SK-N-MC (cell line): ENCODE measurements around the gene TNFRSF21.

ENCODE experiments used
- DNase-seq: peaks from one replicate; pipeline ENCODE4 v3.0.0-alpha.2; 2011; ENCODE audit warnings: low read depth, low spot score
- H3K27ac ChIP-seq: fragments of 200-600 bp; sonication (generic); 2 replicates; pipeline ENCODE4 v1.5.1; 2016; ENCODE audit warnings: mixed run types
- H3K36me3 ChIP-seq: fragments of 200-600 bp; sonication (generic); 2 replicates; pipeline ENCODE4 v1.6.1; 2017; ENCODE audit warnings: antibody characterized with exemption, low read length, mixed read lengths; ENCODE audit not compliant: insufficient read depth
- H3K4me3 ChIP-seq: fragments of 200-600 bp; sonication (generic); 2 replicates; pipeline ENCODE4 v1.5.1; 2016
- H3K9ac ChIP-seq: fragments of 200-600 bp; sonication (generic); 2 replicates; pipeline ENCODE4 v1.8.0; 2017; ENCODE audit warnings: mixed run types, mixed read lengths; ENCODE audit not compliant: insufficient read length
- H3K9me3 ChIP-seq: fragments of 200-600 bp; sonication (generic); 2 replicates; pipeline ENCODE4 v1.6.1; 2017; ENCODE audit warnings: low read depth, mild to moderate bottlenecking, antibody characterized with exemption, low read length, moderate library complexity, mixed read lengths
- EZH2 ChIP-seq: fragments of 200-600 bp; sonication (generic); IDR thresholded peaks from one replicate; pipeline ENCODE4 v1.6.1; 2017; ENCODE audit warnings: antibody characterized with exemption
- FOXP2 ChIP-seq: optimal IDR thresholded peaks from 2 replicates; pipeline ENCODE3; 2011; ENCODE audit warnings: mild to moderate bottlenecking, moderate library complexity; ENCODE audit not compliant: insufficient read depth; ENCODE audit errors: extremely low read length, control extremely low read depth
- POLR2AphosphoS5 ChIP-seq: IDR thresholded peaks from 2 replicates; pipeline ENCODE4 v1.6.1; 2012; ENCODE audit warnings: mild to moderate bottlenecking, low read depth, low read length, borderline replicate concordance

Gene TNFRSF21

DNA sequence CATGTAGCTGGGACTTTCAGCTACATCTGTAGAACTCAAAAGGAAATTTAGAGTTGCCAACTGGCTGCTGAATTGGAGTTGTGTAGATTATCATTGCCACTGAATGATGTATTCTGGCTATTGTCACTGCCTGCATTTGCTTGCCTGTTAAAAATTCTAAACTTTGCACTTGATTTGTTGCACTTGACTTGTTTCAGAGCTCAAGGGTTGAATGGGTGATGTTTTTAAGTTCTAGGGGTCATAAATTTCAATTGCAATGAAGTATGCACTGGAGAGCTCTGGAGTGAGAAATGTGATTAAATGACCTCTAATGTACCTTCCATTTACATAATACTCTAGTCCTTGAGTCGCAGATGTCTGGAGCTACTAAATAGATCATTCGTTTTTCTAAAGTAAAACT is 102.4 kb downstream of the TNFRSF21 start:
- H3K36me3 ChIP-seq = no peaks in the 10 kb centered on the region
- TF ChIP-seq EZH2 (no peak), POLR2AphosphoS5 (no peak), FOXP2 (no peak)
- H3K9ac ChIP-seq = no peak overlapping the region
- no peak overlapping the region for H3K27ac ChIP-seq
- H3K9me3 ChIP-seq = no peaks in the 10 kb centered on the region
- DNase-seq = no peak
- H3K4me3 ChIP-seq = no peak overlapping the region

DNA sequence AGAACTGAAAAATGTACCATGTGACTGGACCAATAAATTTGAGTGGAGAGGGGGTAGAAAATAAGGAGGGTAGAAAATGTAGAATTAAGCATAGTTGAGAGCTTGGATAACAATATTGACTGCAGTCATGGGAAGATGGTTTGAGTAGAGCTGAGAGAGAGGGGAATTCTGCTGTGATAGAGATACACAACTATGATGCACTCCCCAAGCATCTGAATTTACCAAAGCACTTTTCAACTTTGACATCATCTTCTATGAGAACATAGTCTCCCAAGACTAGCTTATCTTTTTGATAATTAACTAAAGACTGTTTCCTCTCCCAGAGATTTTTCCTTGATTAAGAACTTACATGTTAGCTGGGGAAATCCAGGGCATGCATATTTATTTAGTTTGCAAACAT is 103.1 kb downstream of the TNFRSF21 start:
- TF ChIP-seq POLR2AphosphoS5 (no peak), FOXP2 (no peak), EZH2 (no peak)
- H3K4me3 ChIP-seq = no peak overlapping the region
- H3K9me3 ChIP-seq = no peaks in the 10 kb centered on the region
- H3K27ac ChIP-seq = no peak overlapping the region
- H3K36me3 ChIP-seq = no peaks in the 10 kb centered on the region
- no peak overlapping the region for H3K9ac ChIP-seq
- no peak for DNase-seq

DNA sequence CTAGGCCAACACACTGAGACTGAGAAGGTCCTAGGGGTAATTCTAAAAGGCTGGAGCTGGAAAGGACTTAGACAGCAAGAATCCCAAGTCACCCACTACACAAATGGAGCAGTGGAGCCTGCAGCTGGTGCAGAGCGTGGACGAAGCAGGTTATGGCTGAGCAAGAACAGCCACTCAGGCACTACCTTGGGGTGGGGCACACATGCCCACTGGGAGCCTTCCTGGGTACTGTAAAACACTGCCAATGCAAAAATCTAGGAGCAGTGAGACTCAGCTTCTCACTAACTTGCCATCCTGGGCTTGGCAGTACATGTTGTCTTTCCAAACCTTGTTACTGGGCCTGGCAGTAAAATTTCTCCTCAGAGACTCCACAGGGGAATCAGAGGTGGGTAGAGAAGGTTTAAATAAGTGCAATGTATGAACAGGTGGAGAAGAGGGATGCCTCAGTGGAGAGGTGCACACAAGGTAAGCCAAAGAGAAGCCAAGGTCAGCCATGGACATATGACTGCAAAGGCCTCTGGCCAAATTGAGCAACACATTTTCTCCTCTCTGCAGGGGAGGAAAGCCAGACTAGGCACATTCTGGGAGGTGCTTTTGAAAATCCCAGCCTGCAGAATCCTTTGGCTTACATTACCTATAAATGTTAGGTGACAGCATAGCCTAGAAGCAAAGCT is 105.6 kb downstream of the TNFRSF21 start:
- H3K4me3 ChIP-seq = no peak overlapping the region
- H3K9ac ChIP-seq = no peak overlapping the region
- no peak overlapping the region for H3K27ac ChIP-seq
- no peaks in the 10 kb centered on the region for H3K9me3 ChIP-seq
- H3K36me3 ChIP-seq = no peaks in the 10 kb centered on the region
- no peak for TF ChIP-seq FOXP2
- no peak for DNase-seq

DNA sequence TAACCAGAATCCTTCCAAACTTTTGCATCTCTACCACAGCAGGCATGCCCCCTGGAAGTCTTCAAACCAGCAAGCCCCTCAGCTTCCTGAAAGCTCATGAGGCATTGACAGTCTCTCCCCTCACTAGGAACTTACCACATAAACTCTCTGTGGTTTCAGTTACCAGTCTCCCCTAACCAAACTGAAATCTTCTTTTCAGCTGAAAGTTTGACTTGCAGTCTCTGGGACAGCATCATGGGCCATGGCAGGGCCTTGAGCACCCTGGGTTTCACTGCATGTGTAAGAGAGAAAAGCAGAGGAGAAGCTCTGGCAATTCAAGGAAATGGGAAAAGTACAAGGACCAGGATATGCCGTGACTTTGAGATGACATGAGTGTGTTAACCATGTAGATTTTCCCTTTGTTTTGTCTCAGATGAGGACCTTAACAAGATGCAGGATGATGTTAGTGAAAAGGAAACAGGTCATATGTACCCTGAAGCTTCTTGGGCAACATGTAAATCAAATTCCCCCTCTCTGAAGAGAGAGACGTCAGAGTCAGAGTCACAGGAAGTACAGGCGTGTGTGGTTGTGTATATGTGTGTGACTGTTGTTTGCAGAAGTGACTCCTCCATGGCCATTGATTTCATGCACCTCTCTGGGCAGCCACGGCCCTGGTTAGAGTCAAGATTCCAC is 106.3 kb downstream of the TNFRSF21 start:
- DNase-seq = no peak
- Histone ChIP-seq H3K4me3 (no peak overlapping the region), H3K9me3 (no peaks in the 10 kb centered on the region), H3K27ac (no peak overlapping the region), H3K36me3 (no peaks in the 10 kb centered on the region), H3K9ac (no peak overlapping the region)
- TF ChIP-seq FOXP2 = no peak
- TF ChIP-seq POLR2AphosphoS5 = no peak
- TF ChIP-seq EZH2 = no peak

DNA sequence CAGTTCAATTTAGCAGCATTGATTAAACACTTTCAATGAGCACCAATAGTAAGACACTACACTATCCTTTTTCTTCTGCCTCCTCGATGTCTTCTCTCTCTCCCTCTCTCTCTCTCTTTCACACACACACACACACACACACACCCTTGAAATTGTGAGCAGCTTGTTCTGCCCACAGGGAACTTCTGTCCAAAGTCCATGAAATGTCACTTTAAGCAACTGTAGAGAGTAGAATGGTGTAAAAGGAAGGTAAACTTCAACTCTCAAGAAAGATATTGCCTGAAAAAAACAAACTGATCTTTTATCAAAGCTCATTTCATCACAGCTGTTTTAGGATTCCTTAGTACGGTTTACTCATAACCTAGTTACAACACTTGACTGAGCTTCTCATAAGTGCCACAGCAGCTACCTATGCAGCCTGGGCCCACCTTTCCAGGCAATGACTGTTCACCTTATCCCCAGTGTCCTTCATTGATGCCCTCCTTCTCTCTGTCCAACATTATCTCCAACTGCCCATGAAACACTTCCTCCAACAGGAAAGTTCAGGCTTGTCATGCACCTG is 107.0 kb downstream of the TNFRSF21 start:
- Histone ChIP-seq H3K9ac (no peak overlapping the region), H3K36me3 (no peaks in the 10 kb centered on the region), H3K9me3 (no peaks in the 10 kb centered on the region), H3K27ac (no peak overlapping the region), H3K4me3 (no peak overlapping the region)
- no peak for TF ChIP-seq POLR2AphosphoS5
- DNase-seq = no peak

DNA sequence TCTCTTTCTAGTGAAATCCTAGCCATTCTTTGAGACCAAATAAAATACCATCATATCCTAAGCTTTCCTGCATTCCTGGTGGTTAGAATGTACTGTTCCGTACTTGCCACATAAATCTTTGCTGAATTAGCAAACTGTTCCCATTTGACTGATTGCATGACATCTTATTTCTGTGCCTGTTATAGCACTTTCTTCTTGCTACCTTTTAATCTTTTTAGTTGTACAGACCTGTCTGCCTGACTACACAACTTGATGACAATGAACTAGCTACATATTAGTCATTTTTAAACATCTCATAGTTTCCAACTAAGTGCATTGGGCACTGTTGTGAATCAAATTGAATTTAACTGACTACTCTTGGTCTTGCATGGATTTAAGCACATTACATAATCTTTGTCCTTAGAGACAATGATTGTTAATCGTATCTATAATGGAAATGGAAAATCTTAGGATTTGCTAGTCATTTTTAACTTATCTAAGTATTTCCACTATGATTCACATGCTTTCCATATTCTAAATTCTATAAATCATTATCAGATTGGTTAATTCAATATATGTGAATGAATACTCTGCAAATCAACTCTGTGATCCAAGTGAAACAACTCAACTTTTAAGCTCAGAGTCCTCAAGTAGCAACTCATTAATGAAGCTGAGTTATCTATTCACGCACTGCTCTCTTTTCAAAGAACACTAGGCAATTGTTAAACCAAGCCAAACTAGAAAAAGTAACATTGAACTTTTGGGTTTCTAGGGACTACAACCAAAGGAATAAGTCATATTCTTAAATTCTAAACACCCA is 109.0 kb downstream of the TNFRSF21 start:
- TF ChIP-seq EZH2 (no peak), POLR2AphosphoS5 (no peak), FOXP2 (no peak)
- Histone ChIP-seq H3K4me3 (no peak overlapping the region), H3K36me3 (no peaks in the 10 kb centered on the region), H3K9me3 (no peaks in the 10 kb centered on the region), H3K27ac (no peak overlapping the region), H3K9ac (no peak overlapping the region)
- no peak for DNase-seq

DNA sequence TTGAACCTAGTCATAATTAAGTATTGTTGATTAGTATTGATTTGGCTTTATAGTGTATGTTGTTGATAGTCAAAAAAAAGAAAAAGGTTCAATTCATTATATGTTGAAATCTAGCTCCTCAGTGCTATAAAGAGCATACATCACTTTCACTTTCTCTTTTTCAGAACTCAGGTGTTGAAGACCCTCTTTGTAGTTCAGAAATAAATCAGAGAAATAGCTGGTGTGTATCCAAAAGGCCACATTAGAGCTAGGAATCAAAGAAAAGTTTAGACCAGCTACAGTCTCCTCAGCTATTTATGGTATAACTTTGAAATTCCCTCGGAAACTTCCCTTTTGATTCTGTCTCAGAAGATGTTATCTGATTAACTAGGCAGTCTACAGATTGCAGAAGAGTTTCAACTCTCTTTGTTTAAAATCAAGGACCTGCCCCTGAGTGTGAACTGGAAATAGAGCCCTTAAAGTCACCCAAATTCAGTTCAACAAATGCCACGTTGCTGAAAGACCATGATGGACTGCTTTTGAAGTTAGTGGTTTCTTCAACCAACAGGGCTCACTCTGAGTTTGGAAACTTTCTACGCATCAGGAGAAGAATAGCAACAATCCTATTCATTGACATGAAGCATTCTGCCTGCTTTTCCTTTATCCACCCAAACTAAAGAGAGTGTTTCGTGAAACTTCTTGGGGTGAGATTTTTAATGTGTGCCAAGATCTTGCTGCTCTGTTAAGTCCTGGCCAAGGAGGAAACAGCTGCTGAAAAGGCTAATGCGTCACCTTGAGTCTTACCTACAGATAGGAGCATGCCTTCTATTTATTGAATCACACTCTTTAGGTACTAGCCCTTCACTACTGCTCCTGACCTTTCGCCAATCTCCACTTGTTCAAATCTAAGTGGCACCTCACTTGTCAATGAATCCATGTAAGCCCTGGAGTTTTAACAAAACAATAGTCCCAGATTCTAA is 111.7 kb downstream of the TNFRSF21 start:
- DNase-seq = no peak
- Histone ChIP-seq H3K36me3 (no peaks in the 10 kb centered on the region), H3K27ac (no peak overlapping the region), H3K9ac (no peak overlapping the region), H3K9me3 (no peaks in the 10 kb centered on the region), H3K4me3 (no peak overlapping the region)
- TF ChIP-seq EZH2 (no peak), POLR2AphosphoS5 (no peak), FOXP2 (no peak)

DNA sequence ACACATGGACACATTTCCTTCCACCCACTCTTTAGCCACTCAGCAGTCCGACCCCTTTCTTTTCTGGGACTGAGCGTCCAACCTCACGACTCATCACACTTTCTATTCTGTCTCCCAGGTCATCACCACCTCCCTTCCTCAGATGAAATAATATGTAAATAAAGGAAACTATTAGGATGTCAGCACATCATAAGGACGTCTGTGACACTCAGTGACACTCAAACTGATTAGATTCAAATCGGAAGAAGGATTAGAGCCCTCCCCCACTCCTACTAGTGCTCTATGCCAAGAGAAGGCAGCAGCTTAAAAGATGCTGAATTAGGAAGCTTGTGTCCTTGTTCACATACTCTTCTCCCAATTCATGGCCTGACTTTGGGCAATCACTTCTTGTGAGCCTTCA is 113.6 kb downstream of the TNFRSF21 start:
- Histone ChIP-seq H3K4me3 (no peak overlapping the region), H3K36me3 (no peaks in the 10 kb centered on the region), H3K9me3 (no peaks in the 10 kb centered on the region), H3K9ac (no peak overlapping the region), H3K27ac (no peak overlapping the region)
- DNase-seq = no peak
- TF ChIP-seq POLR2AphosphoS5 (no peak), FOXP2 (no peak), EZH2 (no peak)
